ENCODE data around the gene TCP11.

The TCP11 gene

GRCh38 chr6:35078896-35079295 lies 62.2 kb downstream of the TCP11 start:
- no peak for FAIRE-seq

GRCh38 chr6:35078226-35078850 lies 62.8 kb downstream of the TCP11 start:
- FAIRE-seq = no peak

- no peak for FAIRE-seq
These were observed 63.4 kb downstream of the TCP11 start for GRCh38 chr6:35077713-35078105.

GRCh38 chr6:35076997-35077712 lies 64.0 kb downstream of the TCP11 start:
- FAIRE-seq = no peak

GRCh38 chr6:35073766-35074471 lies 67.2 kb downstream of the TCP11 start:
- no peak for FAIRE-seq

- FAIRE-seq = no peak
These were observed 67.9 kb downstream of the TCP11 start for GRCh38 chr6:35073211-35073610.

GRCh38 chr6:35072698-35073055 lies 68.5 kb downstream of the TCP11 start:
- no peak for FAIRE-seq

GRCh38 chr6:35072051-35072697 lies 69.0 kb downstream of the TCP11 start:
- FAIRE-seq = no peak

- no peak for FAIRE-seq
These were observed 69.7 kb downstream of the TCP11 start for GRCh38 chr6:35071347-35071994.

GRCh38 chr6:35070111-35070510 lies 71.0 kb downstream of the TCP11 start:
- FAIRE-seq = no peak

- FAIRE-seq = no peak
These were observed 71.9 kb downstream of the TCP11 start for GRCh38 chr6:35069262-35069661.

- FAIRE-seq = no peak
These were observed 72.5 kb downstream of the TCP11 start for GRCh38 chr6:35068644-35069043.

- no peak for FAIRE-seq
These were observed 72.9 kb downstream of the TCP11 start for GRCh38 chr6:35068206-35068605.
